GM18867 (cell line): ENCODE measurements around the gene PPP1R12B.
"Not testable (repeated sequence)": the region's sequence is repeated elsewhere in the genome, so short reads cannot be mapped to it uniquely, and the experiment has no call there.

Experiments
- ATAC-seq: cut with Tn5 transposase; IDR thresholded peaks from one replicate; pipeline ENCODE4 v1.9.1; 2021; ENCODE audit warnings: mild to moderate bottlenecking, moderate library complexity; ENCODE audit not compliant: unreplicated experiment

PPP1R12B gene

DNA sequence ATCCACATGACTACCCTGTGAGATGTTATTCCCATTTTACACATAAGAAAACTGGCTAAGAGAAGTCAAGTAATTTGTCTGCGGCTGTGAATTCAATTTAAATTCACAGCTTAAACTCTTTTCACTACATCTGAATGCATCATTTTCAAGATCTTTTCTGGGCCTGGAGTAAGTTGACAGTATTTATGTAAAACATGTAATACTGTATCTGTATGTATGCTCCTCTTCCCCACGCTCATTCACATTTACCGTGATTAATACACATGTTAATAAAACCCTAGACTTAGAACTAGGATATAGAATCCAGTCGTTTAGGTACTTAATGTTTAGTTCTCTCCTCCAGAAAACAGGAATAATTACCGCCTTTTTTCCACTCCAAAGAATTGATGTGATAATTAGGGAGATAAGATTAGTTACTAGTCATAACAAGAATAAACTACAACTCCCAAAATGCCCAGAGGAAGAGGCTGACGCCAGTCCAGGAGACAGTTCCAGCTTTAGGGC lies 442 bp upstream of the PPP1R12B start:
- peak; percentile 2 for ATAC-seq

DNA sequence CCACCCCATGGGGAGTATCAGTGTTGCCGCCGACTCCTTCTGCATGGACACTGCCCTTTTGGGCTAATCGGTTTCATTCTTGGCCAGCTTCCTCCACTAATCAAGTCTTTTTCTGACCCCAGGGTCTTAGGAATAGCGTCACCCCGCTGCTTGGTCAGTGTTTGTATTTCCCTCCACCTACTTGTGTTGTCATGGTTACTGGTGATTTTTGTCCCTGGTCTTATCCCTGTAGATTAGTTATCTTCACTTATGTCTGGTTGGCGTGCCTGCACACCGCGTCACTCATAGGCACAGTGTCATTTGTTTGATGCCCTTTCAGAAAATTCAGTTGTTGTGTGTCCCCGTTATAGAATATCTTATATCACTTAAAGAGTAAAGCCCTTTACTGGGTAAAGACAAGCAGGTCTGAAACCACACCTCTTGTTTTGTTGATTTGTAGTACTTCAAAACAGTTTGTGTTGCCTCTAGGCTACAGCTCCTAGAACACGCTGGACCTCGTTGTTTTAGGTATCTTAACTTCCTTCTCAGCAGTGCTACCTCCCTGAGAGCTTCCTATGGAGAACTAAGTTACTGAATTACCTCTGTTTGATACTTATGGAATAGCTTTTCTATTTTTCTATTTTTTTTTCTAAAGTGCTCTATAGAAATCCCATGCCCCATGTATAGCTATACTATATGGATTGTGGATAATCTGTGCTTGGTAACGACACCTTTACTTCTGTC lies 868 bp downstream of the PPP1R12B start:
- ATAC-seq, result peak; percentile 2

DNA sequence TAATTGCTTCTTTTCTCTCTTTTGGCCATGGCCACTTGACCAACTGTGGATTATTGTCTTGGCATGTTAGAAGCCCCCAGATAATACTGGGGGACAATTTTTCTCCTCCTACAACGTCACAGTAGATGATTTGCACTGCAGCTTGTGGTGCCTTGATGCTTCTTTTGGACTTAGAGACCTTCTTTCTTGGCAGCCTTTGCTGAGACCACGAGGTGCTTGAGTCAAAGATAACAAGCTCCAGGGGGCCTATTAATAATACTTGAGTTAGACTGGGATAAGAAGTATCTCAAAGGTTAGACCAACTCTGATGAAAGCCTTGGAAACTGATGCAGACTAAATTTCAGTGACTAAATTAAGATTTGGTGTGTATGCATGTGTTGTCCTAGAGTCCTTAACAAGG lies 3.2 kb downstream of the PPP1R12B start:
- ATAC-seq, result no peak

DNA sequence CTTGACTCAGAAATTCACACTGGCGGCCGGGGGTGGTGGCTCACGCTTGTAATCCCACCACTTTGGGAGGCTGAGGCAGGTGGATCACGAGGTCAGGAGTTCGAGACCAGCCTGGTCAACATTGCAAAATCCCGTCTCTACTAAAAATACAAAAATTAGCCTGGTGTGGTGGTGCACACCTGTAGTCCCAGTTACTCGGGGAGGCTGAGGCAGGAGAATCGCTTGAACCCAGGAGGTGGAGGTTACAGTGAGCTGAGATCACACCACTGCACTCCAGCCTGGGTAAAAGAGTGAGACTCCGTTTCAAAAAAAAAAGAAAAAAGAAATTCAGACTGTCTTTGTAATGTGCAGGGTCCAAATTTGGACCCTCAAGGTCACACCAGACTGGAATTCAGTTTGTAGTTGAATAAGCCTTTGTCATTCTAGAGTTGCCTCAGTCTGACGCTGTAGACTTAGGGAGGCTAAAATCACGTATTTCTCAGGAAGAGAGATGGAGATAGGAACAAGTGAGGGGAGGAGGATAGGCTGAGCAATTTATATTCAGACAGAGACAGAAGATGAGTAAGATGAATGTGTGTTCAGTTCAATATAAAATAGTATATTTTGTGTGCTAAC lies 4.2 kb downstream of the PPP1R12B start:
- not testable (repeated sequence) for ATAC-seq

DNA sequence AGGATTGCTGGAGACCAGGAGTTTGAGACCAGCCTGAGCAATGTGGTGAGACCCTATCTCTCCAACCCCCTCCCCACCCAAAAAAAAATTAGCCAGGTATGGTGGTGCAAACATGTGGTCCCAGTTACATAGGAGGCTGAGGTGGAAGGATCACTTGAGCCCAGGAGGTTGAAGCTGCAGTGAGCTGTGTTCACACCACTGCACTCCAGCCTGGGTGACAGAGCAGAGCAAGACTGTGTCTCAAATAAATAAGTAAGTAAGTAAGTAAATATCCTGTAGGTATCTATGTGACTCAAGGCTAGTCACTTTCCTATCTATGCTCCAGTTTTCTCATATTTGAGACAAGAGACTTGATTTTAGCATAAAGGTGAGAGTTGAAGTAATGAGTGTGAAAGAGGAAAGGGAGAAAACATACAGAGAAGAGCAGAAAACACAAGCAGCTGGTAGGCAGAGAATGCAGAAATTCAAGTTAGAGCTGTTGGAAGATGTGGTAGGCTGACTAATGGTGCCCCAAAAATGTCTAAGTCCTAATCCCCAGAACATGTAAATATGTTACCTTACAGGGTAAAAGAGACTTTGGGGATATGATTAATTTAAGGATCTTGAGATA lies 7.5 kb downstream of the PPP1R12B start:
- ATAC-seq, result no peak

DNA sequence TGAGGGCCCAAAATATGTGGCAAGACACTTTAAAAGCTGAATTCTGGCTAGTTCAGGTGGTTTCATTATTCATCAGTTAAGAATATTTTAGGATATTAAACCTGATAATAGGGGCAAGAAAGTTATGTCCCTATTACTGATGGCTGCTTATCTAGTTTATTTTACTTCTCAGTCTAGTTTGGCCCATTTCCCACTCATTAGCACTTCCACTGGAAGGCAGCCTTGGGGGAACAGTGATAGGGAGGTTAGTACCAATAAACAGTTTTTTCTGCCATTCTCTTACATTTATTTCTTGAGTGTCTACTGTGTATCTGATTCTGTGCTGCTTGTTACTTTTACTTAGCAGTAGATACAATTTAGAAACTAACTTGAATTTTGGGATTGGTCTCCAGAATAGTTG lies 9.0 kb downstream of the PPP1R12B start:
- no peak for ATAC-seq

DNA sequence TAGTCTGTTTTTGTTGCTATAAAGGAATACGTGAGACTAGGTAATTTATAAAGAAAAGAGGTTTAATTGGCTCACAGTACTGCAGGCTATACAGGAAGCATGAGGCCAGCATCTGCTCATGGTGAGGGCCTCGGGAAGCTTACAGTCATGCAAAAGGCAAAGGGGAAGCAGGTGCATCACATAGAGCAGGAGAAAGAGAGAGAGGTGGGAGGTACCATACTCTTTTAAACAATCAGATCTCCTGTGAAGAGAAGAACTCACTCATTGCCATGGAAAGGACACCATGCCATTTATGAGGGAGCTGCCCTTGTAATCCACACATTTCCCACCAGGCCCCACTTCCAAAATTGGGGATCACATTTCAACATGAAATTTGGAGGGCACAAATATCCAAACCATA lies 12.7 kb downstream of the PPP1R12B start:
- no peak for ATAC-seq

DNA sequence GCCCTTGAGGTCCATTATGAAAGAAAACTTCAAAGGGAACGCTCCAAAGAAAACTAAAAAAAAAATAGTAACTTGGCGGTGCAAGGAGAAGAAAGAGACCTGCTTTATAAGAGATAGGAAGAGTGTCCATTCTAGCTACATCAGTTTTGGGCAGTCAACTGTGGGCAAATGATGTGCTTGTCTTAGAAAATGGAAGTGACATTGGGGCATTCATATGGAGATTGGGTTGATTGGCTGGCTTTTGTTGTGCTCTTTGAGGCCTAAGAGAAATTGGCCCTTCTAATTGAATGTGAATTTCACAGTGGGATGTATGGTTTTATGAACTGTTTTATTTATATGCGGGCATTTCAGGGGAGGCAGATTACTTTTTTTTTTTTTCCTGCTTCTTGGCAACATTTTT lies 13.2 kb downstream of the PPP1R12B start:
- no peak for ATAC-seq

DNA sequence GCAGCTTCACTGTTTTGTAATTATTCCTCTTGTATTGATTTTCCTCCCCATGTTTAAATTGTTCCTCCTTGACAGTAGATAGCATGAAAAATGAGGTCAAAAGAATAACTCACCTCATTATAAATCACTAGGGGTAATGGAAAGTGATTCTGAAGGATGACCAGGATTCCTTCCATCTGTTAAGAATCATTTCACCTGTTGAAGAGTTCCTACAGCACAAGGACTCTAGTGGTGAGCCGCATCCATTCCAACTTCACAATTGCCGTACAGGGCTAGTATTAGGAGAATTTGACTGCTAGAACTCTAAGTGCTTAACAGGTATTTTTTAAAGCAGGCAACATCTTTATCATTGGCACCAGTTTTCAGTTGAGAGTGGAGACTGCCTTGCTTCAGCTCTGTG lies 13.7 kb downstream of the PPP1R12B start:
- ATAC-seq, result no peak

DNA sequence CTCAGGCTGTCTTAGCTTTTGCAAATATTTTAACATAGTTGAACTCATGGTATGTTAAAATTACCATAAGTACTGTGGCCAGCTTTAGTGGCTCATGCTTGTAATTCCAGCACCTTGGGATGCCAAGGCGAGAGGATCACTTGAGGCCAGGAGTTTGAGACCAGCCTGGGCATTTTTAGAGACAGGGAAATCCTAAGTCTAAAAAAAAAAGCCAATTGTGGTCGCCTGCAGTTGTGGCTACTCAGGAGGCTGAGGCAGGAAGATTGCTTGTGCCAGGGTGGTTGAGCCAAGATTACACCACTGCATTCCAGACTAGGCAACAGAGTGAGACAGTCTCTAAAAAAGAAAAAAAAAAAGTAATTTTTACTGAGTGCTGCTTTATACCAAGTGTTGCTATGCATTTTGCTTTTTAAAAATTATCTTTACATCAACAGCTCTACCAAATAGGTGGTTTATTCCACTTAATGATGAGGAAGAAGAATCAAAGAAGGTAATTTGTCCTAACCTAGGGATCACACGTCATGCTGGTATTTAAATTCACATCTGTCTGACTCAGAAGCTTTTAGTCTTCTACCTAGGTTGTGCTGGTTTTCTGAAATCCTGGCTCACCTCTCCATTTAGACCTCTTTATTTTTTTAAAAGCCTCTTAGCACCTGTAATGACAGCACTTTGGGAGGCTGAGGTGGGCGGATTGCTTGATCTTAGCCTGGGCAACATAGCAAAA lies 16.8 kb downstream of the PPP1R12B start:
- ATAC-seq, result no peak

DNA sequence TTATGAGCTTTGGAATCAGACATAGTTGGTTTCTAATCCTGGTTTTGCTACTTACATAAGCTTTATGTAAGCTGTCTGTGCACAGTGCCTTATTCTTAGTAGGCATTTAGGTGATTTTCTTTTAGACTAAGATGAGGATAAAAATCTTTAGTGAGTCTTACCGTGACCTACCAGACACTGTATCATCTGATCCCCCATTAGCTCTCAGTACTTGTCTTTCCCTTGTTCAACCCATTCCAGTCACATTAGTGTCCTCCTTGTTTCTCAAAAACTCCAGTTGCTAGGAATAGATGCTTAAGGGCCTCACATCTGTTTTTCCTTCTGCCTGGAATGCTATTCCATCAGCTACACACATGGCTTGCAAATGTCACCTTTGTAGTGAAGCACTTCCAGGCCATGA lies 18.8 kb downstream of the PPP1R12B start:
- no peak for ATAC-seq

DNA sequence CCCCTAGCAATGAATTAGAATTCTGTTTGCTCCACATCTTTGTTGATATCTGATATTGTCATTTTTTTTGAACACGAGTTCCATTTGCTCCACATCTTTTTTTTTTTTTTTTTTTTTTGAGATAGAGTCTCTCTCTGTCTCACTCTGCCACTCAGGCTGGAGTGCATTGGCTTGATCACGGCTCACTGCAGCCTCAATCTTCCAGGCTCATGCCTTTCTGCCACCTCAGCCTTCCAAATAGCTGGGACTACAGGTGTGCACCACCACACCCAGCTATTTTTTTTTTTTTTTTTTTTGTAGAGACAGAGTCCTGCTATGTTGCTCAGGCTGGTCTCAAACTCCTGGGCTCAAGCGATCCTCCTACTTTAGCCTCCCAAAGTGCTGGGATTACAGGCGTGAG lies 22.4 kb downstream of the PPP1R12B start:
- not testable (repeated sequence) for ATAC-seq

DNA sequence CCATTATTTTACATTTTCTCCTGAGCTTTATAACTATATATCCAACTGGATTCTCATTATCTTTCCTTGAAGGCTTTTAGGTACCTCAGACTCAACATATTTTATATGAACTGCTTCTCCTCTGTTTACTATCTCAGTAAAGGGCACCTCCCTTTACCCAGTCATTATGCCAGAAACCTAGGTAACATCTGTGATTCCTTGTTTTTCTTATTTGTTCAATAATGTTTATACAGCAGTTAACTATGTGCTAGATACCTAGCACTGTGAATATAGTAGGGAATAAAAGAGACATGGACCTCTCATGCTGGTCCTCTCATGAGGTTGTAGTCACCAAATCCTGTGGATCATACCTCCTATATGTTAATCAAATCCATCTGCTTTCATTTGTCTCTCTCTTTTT lies 25.6 kb downstream of the PPP1R12B start:
- ATAC-seq, result no peak

DNA sequence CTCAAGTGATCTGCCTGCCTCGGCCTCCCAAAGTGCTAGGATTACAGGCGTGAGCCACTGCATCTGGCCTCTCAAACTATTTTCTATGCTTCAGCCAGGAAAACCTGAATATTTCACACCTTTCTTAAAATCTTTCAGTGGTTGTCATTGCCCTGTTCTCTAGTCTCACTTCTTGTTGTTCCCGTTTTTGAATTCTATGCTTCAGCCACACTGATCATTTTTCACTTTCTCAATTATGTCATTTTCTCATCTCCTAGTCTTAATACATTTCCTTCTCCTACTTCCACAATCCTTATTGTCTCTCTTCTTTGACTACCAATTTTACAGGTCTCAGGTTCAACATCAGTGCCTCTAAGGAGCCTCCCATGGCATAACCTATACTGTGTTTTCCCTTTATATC lies 26.7 kb downstream of the PPP1R12B start:
- ATAC-seq, result peak; percentile 63

DNA sequence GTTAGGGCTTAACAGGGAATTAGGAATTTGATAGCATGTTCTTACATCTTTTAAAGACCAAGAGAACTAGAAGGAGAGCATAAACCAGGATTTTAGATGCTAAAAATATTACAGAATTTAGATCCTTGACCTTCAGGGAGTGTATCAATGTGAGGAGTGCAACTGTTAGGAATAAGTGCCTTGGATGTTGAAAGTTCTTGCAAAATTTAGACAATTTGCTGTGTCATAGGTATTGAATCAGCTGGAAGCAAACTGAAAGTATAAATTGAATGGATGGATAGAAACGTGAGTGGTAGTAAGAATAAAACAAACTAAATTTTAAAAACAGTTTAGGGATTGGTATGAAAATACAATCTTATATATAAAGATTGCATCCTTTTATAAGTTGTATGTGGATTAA lies 27.7 kb downstream of the PPP1R12B start:
- ATAC-seq, result no peak

DNA sequence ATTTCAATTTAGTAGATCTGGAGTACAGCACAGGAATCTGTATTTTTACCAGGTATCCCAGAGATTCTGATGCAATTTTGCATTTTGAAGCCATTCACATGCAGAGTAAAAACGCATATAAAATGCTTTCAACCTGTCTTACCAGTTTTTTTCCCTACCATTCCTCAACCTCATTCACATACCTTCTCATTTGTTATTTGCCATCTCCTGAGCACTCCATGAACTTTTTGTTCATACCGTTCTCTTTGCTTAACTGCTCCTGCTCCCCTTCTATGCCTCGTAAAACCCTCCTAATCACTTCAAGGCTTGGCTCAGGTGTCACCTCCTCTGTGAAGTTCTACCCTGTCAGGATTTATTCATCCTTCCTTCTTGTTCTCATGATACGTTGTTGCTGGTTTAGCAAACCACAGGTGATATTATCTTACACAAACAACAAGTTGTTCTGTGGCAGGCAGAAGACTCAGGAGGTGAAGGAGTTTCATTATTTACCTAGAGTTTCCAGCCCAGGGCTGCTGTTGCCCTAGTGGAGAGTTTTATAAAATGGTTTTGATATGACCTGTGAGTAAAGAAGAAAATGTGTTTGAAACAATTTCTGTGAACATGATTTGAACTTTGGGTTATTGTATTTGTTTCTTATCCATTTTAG lies 31.5 kb downstream of the PPP1R12B start:
- not testable (repeated sequence) for ATAC-seq

DNA sequence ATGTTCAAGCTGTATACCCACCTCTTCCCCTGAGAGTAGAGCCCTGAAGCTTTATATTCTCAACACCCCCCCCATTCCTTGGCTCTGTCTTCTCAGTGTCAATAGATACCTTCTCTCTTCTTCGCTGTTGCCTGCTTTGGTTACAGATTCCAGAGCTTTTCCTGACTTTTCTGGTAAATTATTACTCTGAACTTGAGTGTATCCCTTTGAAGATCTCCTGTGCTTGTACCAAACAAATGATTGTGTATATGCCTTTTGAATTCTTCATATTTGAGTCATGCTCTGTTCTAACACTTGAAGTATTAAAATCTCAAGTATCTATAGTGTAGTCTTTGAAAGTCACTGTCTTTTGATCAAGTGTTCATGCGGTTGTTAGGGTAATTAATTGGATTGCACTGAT lies 32.0 kb downstream of the PPP1R12B start:
- not testable (repeated sequence) for ATAC-seq

DNA sequence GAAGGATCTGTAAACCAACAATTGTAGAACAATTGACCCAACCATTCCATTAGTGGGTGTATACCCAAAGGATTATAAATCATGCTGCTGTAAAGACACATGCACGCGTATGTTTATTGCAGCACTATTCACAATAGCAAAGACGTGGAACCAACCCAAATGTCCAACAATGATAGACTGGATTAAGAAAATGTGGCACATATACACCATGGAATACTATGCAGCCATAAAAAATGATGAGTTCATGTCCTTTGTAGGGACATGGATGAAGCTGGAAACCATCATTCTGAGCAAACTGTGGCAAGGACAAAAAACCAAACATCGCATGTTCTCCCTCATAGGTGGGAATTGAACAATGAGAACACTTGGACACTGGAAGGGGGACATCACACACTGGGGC lies 33.4 kb downstream of the PPP1R12B start:
- ATAC-seq, result not testable (repeated sequence)

DNA sequence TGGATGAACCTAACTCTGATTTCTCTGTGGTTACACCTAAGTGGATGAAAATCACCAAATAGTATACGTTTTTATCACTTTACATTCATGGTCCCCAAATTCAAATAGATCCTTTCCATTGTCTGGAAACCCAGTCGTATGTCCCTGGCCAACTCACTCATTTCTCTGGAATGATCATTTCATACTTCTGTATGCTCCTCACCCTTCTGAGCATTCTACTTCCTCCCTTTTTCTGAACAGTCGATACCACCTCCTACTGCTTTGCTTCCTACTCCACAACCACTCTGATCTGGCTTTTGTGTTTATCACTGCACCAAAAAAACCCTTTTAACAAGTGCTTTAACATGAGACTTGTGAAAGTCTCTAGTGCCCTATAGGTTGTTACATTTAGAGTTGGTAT lies 47.3 kb downstream of the PPP1R12B start:
- ATAC-seq, result not testable (repeated sequence)

DNA sequence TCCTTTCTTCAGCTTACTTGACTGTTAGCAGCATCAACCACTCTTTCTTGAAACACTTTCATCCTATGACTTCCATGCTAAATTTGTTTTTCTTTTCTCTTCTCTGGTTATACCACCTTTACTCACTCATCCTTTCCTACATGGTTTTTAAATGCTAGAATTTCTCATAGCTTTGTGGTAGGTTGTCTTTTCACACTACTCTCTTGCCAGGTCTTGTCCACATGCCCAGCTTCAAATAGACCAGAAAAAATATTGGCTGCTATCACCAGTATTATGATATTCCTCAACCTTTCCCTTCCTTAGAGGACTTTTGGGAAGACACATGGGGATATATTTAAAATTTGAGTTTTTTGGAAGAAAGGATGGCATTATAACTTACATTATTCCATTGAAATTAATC lies 48.8 kb downstream of the PPP1R12B start:
- no peak for ATAC-seq

DNA sequence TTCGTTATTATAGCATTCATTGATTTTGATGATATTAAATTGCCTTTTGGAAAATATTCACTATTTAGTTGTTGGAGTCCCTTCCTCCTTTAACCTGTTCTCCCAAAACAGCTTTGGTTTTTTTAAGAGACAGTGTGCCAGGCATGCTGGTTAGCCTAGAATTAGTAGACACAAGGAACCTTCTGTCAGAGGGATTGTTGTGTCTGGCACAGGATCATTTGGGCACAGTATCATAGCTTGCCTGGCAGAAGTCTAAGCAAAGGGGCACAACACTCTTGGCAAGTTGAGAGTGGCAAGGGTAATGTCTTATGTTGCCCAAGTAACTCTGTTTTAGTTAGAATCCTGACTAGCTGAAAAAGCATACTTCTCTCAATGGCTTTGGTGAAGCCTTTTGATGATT lies 49.9 kb downstream of the PPP1R12B start:
- ATAC-seq, result not testable (repeated sequence)
